HG02759 (cell line): Measurements from ENCODE around the gene MXI1.
A peak's percentile ranks its signal among the peaks of the same experiment; 100 is the strongest.

Source experiments
- ATAC-seq: cut with Tn5 transposase; IDR thresholded peaks from one replicate; pipeline ENCODE4 v1.9.1; 2021; ENCODE audit warnings: mild to moderate bottlenecking, moderate library complexity; ENCODE audit not compliant: unreplicated experiment

MXI1 gene

GRCh38 chr10:110207011-110207804 is at the start of gene MXI1:
TSS of gene MXI1 (plus strand) at chr10:110207605. CDS start at chr10:110207809, 204 bp downstream.
- peak; percentile 57 for ATAC-seq

GRCh38 chr10:110158051-110159005 is 49.1 kb upstream of the MXI1 start:
- no peak for ATAC-seq

GRCh38 chr10:110160081-110160480 is 47.3 kb upstream of the MXI1 start:
- ATAC-seq: no peak

- no peak for ATAC-seq
These were observed 46.9 kb upstream of the MXI1 start for GRCh38 chr10:110160522-110160921.

- ATAC-seq: no peak
These were observed 44.7 kb upstream of the MXI1 start for GRCh38 chr10:110162741-110163145.

GRCh38 chr10:110163192-110163773 is 44.1 kb upstream of the MXI1 start:
- ATAC-seq: no peak

GRCh38 chr10:110163841-110164240 is 43.6 kb upstream of the MXI1 start:
- ATAC-seq: no peak

GRCh38 chr10:110165239-110165638 is 42.2 kb upstream of the MXI1 start:
- ATAC-seq: no peak

GRCh38 chr10:110167149-110167548 is 40.3 kb upstream of the MXI1 start:
- no peak for ATAC-seq

- peak; percentile 45 for ATAC-seq
These were observed 38.6 kb upstream of the MXI1 start for GRCh38 chr10:110168601-110169481.

- no peak for ATAC-seq
These were observed 37.8 kb upstream of the MXI1 start for GRCh38 chr10:110169586-110169985.

GRCh38 chr10:110170142-110170971 is 37.0 kb upstream of the MXI1 start:
- ATAC-seq: no peak

- no peak for ATAC-seq
These were observed 36.4 kb upstream of the MXI1 start for GRCh38 chr10:110171032-110171431.

- ATAC-seq: no peak
These were observed 35.2 kb upstream of the MXI1 start for GRCh38 chr10:110172155-110172554.

- ATAC-seq: no peak
These were observed 33.2 kb upstream of the MXI1 start for GRCh38 chr10:110174201-110174600.

GRCh38 chr10:110174816-110175215 is 32.6 kb upstream of the MXI1 start:
- ATAC-seq: no peak

GRCh38 chr10:110175406-110175805 is 32.0 kb upstream of the MXI1 start:
- ATAC-seq: no peak

GRCh38 chr10:110176141-110177030 is 31.0 kb upstream of the MXI1 start:
- ATAC-seq: no peak

GRCh38 chr10:110179220-110179619 is 28.2 kb upstream of the MXI1 start:
- no peak for ATAC-seq
